ENCODE data around the gene AUTS2.

DNA sequence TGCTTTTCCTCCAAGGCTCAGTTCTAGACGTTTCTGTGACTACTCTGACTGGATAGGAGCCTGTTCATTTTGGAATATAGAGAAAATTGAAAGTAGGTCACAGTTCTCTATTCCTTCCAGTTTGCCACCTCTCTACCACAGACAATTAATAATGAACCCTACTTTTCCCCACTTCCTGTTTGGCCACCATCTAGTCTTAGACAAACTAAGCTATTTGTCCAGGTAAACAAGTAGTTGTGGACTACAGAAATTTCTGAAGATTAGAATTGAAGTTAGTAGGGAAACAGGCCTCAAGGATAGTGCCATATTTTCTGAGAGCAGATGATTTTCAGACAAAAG lies 87.0 kb downstream of the AUTS2 start:
- TF ChIP-seq EZH2 (IDR thresholded peaks at IDR 0.05; ENCODE audit: borderline replicate concordance, control insufficient read depth, low read depth, low read length) (no peak), TCF7 (IDR thresholded peaks at IDR 0.05; ENCODE audit: borderline replicate concordance) (no peak), CEBPB (IDR thresholded peaks at IDR 0.05; ENCODE audit: borderline replicate concordance in 1 of 2, low read depth in 2 of 2, low read length in 2 of 2) (no peak), IRF5 (IDR thresholded peaks at IDR 0.05; ENCODE audit: borderline replicate concordance) (no peak)

All from GM12878 (cell line).